Right kidney (tissue), 1 donor: ENCODE measurements around the gene PRDM8.
"Not testable (repeated sequence)": the region's sequence is repeated elsewhere in the genome, so short reads cannot be mapped to it uniquely, and the experiment has no call there.

ENCODE experiments used
- DNase-seq: peaks from one replicate; pipeline ENCODE4 v3.0.0-alpha.2; 2016

The PRDM8 gene

DNA sequence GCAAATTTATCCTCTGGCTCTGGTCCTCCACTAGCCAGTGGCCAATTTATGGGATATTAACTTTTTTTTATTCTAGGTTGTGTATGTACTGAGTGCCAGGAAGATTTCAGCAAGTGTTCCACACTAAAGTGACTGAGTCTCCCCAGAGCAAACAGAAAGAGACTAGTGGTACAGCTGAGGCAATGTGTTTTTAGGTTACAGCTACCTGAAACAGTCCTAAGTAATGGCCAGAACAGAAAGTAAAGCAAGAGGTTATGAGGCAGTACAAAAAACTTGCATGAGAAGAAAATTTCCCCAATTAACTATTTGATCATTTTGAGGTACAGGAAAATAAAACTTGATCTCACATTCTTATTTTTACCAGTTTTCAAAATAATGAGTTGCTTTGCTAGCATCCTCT, 31.2 kb downstream of the PRDM8 start:
- no peak for DNase-seq

DNA sequence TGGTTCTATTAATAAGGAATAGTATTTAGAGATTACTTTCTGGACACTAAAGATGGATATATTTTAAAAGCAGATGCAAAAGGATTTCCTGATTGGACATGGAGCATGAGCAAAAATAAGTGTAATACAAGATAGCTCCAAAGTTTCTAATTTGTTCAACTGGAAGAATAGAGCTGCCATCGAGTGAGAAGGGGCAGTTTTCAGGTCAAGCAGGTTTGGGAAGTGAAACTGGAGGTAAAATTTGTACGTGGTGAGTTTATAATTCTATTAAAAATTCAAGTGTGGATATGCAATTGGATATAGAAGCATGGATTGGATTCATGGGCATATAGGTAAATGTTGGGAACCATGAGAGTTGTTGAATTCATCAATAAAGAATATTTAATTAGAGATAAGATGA, 31.8 kb downstream of the PRDM8 start:
- no peak for DNase-seq

DNA sequence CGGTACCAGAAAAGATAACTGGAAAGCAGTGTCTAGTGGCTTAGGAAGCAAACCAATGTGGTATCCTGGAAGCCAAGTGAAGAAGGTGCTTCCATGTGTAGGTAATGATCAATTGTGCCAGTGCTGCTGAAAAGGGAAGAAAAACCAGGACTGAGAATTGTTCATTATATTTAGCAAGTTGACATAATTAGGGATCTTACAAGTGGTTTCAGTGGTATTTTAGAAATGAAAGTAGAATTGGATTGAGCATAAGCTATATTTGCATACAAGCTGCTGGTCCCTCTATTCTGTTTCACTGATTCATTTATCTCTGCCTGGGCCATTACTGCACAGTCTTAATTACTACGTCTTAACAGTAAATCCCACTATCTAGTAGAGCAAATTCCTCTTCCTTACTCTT, 32.3 kb downstream of the PRDM8 start:
- DNase-seq = no peak

DNA sequence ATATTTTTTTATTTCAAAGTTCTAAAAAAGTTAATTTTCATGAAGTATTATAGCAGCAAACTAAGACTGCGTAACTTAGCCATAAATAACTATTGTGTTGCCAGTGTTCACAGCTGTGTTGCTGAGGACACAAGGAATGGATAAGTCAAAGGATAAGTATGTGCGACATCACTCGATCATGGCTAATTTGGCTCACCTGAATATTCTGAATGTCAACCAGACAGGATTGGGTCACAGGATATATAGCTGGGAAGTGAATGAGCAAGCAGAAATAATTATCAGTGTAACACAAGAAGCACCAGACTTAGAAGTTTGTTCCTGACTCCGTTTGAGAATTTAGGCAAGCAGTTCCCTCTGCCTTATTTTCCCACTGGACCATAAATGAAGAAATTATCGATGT, 33.9 kb downstream of the PRDM8 start:
- no peak for DNase-seq

DNA sequence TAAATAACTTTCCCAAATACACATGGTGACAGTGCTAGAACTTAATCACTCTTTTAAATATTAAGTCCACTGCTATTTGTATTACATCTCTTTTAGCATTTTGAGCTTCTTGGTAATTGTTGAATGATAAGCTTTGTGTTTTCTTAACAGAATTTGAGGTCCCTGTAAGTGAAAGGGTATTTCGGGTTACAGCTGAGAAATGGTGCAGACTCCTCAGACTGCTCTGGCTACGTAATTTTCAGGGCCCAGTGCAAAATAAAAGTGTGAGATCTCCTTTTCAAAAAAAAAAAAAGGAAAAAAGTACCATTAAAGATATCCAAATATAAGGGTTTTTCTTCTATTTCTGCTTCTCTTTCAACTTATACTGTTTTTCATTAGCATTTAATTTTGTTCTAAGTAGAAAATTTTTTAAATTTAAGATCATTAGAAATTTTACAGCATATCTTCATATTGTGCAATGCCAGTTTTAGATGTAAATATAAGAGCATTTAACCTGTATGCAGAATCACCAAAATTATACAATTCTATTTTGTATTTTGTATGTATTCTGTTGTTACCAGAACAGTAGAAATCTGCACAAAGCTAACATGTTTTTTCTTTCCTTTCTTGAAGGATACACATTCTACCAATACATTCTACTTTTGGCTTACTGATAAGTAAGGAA, 35.5 kb downstream of the PRDM8 start:
- DNase-seq = no peak

DNA sequence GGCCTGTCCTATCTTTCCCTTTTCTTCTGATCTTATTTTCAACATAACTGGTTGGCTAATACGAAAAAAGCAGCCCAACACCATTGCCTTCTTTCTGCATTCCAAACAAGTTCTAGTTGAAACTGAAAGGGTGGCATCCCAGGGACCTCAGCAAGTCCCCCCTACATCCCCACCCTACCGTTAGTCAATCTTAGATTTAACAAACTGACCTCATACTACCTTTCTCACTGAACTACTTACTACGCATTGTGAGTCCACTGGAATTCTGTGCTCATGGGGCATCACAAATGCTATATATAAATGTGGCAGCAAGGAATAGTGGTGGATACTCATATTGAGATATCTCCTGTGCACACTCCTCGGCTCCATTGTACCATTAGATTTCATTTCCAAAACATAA, 36.1 kb downstream of the PRDM8 start:
- no peak for DNase-seq

DNA sequence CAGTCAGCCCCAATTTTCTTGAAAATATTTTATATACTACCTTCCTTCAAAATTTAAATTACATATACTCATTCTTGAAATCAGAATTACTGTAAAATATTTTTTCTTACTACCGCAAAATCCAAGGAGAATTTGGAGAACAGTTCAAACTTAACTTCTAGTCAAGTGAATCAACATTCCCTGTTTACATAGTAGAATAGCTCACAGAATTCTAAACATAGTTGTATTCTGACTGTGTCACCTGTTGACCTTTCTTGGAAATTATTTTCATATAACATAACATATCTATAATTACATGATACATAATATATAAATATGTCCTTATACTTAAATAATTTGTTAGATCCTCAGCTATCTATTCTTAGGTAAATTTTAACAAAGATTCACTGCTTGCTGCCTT, 38.1 kb downstream of the PRDM8 start:
- no peak for DNase-seq

DNA sequence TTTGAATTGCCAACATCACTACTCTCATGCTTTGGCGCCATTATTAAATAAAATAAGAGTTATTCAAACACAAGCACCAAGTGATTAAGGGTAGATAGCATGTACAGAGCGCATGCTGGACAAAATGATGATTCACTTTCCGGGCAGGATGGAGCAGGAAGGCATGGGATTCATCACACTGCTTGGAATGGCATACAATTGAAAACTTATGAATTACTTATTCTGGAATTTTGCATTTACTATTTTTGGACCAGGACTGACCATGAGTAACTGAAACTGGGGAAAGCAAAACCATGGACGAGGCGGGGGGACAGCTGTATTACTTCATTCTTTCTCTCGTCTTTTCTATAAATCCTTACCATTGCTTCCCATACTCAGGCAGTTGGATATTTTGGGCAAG, 40.7 kb downstream of the PRDM8 start:
- no peak for DNase-seq

DNA sequence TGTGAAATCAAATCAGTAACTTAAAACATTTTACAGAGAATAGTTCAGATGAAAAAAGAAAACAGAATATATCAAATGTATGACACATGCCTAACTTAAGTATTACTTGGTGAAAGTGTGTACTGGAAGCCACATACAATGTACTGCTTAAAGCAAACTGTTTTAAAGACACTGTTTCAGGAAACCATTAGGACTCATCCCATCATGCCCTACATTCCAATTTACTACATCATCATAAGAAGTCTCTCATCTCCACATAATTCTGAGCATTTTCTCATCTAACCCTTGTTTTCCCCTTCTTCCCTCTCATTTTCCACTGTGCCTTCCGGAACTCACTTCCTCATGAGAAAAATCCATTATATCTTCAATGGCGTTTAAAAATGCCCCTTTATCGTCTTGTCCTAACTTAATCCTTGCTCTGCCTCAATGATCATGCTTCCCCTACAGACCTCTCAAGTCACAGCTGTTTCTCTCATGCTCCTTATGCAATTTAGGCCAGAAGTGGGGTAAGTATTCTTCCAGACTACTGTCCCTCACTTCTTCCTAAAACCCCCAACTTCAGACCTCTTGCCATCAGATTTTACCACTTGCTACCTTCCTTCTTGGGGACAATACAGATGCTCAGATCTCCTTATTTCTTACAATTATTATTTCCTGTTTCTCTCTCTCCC, 42.3 kb downstream of the PRDM8 start:
- DNase-seq = no peak

DNA sequence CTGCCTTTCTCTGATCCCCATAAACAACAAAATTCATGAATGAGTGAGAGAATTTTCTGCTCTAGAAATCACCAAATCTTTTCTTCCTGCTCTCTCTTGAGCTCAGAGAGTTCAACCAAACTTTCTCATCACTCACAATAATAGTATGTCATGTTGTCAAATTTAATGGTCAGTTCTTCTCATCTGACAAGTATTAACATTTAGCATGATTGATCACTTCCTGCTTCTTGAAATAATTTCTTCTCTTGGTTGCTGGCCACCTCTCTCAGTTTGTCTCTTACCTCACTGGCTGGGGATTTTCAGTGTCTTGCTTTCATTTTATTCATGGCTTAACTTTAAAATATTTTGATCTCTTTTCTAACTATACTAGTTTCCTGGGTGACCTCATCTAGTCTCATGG, 43.7 kb downstream of the PRDM8 start:
- DNase-seq = no peak

DNA sequence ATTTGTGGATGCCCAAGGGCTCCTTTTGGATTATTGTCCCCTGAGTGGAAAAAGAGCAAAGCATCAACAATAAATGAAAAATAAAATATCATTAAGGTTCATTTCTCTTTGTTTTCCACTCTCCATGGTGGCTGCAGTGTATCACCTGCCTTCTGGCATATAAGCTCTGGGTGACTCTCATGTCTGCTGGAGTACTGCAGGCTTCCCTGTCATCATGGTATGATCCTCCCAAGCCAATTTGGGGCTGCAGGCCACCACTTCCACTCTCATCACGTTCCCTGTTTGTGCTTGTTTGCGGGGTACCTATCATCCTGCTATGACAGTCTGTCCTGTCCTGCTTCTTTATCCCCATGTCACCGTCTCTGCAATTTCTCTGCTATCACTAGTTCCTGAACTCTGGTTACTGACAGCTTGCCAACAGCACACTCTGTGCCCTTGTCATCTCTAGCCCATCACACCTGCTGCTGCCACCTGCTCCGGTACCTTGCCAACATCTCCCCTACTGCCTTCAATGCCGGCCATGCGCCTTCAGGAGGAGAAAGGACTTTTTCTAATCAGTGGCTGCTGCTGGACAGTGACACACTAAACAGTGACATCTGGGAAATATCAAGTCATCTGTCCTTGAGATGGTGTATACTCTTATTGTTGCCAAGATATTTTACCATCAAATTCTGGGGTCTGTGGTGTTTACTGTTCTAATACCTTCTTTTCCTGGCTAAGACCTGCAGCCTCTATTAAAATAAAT, 46.1 kb downstream of the PRDM8 start:
- DNase-seq = no peak

DNA sequence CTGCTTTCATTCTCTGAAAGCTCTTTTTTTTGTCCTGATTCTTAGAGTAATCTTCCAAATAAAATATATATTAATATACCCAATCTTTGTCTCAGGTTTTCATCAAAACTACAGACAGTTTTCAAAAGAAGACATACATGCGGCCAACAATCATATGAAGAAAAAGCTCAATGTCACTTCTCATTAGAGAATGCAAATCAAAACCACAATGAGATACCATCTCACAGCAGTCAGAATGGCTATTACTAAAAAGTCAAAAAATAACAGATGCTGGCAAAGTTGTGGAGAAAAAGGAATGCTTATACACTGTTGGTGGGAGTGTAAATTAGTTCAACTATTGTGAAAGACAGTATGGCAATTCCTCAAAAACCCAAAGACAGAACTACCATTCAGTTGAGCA, 50.2 kb downstream of the PRDM8 start:
- not testable (repeated sequence) for DNase-seq

DNA sequence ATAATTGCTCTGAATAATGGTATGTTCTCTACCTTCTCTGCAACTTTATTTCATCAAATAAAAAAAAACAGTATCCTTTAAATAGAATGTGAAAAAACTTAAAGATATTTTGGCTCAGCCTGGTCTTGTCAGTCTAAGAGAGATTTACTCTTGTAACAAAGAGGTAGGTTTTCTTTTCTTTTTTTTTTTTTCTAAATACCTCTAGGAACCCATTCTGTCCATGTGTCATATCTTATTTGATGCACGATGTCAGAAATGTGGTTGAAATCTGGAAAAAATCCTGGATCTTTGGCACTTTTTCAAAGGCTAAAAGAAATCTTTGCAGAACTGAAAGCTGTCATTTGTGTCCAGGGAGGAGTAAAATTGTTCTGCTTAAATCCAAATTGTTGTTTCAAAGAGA, 51.8 kb downstream of the PRDM8 start:
- DNase-seq = no peak

DNA sequence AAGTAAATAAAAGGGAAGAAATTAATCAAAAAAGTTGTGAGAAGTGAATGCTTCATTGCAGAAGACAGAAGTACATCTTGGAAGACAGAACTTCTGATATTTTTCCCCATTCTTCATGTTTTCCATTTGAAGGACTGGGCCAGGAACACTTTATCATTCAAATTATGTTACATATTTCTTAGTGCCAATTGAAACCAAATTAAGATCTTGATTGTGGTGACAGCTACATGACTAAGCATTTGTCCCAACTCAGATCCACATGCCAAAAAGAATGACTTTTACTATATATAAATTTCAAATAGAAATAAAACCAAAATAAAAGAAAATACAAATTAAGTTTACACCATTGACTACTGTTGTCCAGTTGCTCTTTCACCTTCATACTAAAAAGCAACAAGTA, 55.1 kb downstream of the PRDM8 start:
- DNase-seq = no peak

DNA sequence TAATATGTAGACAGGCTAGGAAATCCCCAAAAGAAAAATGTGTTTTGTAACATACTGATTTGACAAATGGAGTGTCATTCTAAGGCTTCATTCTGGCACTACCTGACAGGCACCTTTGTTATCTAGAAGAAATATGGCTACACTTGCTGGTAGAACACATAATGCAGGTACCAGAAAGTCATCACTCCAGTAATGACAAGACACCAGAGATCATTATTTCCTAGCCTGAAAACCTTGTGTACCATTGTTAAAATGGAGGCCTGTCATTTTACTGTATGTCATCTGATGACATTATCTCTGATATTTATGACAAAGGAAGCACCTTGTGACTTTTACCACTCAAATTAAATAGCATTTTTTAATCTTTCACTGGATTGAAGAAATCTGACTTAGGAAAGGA, 55.6 kb downstream of the PRDM8 start:
- no peak for DNase-seq

DNA sequence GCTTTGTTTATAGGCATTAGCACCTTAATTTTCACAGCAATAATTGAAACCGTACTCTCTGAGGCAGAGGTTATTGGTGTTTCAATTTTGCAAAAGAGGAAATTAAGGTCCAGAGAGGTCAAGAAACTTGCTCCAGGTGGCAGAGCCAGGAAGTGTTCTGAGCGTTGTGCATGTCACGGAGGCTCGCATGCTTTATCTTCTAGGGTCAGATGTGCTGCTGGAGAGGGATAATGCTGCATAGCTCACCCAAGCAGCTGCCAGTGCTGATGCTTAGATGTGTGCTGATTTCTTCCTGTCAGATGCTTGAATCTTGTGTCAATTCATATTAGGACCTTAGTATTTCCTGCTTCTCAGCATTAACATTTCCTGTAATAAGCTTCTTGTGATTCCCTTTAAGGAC, 56.2 kb downstream of the PRDM8 start:
- DNase-seq = no peak
